ENCODE measurements around the gene TELO2.
"Not testable (repeated sequence)": the region's sequence is repeated elsewhere in the genome, so short reads cannot be mapped to it uniquely, and the experiment has no call there.

Gene TELO2

GRCh38 chr16:1466968-1467521 is 26.1 kb upstream of the TELO2 start:
- DNase-seq (ENCODE audit: extremely low spot score) = no peak
- no peak for TF ChIP-seq NFRKB (IDR thresholded peaks at IDR 0.05)
- no peak for TF ChIP-seq BHLHE40 (IDR thresholded peaks at IDR 0.05; ENCODE audit: borderline replicate concordance)
- no peak for TF ChIP-seq HDGF (IDR thresholded peaks at IDR 0.05; ENCODE audit: borderline replicate concordance)
- no peak for TF ChIP-seq CTBP1 (IDR thresholded peaks at IDR 0.05; ENCODE audit: borderline replicate concordance)
- TF ChIP-seq SUZ12 (IDR thresholded peaks at IDR 0.05) = no peak
- no peak for TF ChIP-seq TARDBP (IDR thresholded peaks at IDR 0.05)
- no peak for TF ChIP-seq SP1 (IDR thresholded peaks at IDR 0.05)
- TF ChIP-seq FOXK2 (IDR thresholded peaks at IDR 0.05) = no peak
- no peak for TF ChIP-seq L3MBTL2 (conservative IDR thresholded peaks at IDR 0.05)
- no peak for TF ChIP-seq LEF1 (IDR thresholded peaks at IDR 0.05; ENCODE audit: borderline replicate concordance)
- no peak for TF ChIP-seq FOXM1 (IDR thresholded peaks at IDR 0.05; ENCODE audit: borderline replicate concordance)
- no peak for TF ChIP-seq ARNT (IDR thresholded peaks at IDR 0.05)
- TF ChIP-seq ELF4 (IDR thresholded peaks at IDR 0.05) = no peak
- TF ChIP-seq, protein P1, sequence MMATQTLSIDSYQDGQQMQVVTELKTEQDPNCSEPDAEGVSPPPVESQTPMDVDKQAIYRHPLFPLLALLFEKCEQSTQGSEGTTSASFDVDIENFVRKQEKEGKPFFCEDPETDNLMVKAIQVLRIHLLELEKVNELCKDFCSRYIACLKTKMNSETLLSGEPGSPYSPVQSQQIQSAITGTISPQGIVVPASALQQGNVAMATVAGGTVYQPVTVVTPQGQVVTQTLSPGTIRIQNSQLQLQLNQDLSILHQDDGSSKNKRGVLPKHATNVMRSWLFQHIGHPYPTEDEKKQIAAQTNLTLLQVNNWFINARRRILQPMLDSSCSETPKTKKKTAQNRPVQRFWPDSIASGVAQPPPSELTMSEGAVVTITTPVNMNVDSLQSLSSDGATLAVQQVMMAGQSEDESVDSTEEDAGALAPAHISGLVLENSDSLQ (IDR thresholded peaks at IDR 0.05) = no peak
- TF ChIP-seq ZNF384 (IDR thresholded peaks at IDR 0.05) = no peak
- CTCF ChIA-PET = no interaction called here
- POLR2A ChIA-PET = no interaction called here

- ChIA-PET POLR2A (no interaction called here), CTCF (no interaction called here)
- no peak for TF ChIP-seq FOXK2 (IDR thresholded peaks at IDR 0.05)
- no peak for TF ChIP-seq LEF1 (IDR thresholded peaks at IDR 0.05; ENCODE audit: borderline replicate concordance)
- no peak for TF ChIP-seq ZNF384 (IDR thresholded peaks at IDR 0.05)
- no peak for TF ChIP-seq ARNT (IDR thresholded peaks at IDR 0.05)
- TF ChIP-seq SUZ12 (IDR thresholded peaks at IDR 0.05) = no peak
- TF ChIP-seq CTBP1 (IDR thresholded peaks at IDR 0.05; ENCODE audit: borderline replicate concordance) = no peak
- no peak for TF ChIP-seq ELF4 (IDR thresholded peaks at IDR 0.05)
- no peak for TF ChIP-seq TARDBP (IDR thresholded peaks at IDR 0.05)
- no peak for TF ChIP-seq SP1 (IDR thresholded peaks at IDR 0.05)
- TF ChIP-seq HDGF (IDR thresholded peaks at IDR 0.05; ENCODE audit: borderline replicate concordance) = no peak
- TF ChIP-seq FOXM1 (IDR thresholded peaks at IDR 0.05; ENCODE audit: borderline replicate concordance) = no peak
- no peak for TF ChIP-seq NFRKB (IDR thresholded peaks at IDR 0.05)
- TF ChIP-seq, protein P1 (IDR thresholded peaks at IDR 0.05) = no peak
- TF ChIP-seq BHLHE40 (IDR thresholded peaks at IDR 0.05; ENCODE audit: borderline replicate concordance) = no peak
- DNase-seq (ENCODE audit: extremely low spot score) = no peak
Measured at GRCh38 chr16:1468426-1468810, 24.7 kb upstream of the TELO2 start.

DNA sequence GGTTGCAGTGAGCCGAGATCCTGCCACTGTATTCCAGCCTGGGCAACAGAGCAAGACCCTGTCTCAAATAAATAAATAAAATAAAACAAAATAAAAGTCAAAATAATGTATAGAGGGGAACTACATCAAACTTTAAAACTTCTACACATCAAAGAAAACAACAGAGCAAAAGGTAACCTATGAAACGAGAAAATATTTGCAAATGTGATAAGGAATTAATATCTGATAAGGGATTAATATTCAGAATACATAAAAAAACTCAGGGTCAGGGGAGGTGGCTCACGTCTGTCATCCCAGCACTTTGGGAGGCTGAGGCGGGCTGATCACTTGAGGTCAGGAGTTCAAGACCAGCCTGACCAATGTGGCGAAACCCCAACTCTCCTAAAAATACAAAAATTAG is 24.0 kb upstream of the TELO2 start:
- DNase-seq (ENCODE audit: extremely low spot score); POLR2A ChIA-PET; CTCF ChIA-PET: not testable (repeated sequence)

GRCh38 chr16:1469693-1470201 is 23.4 kb upstream of the TELO2 start:
- TF ChIP-seq NFRKB (IDR thresholded peaks at IDR 0.05) = no peak
- TF ChIP-seq ELF4 (IDR thresholded peaks at IDR 0.05) = no peak
- TF ChIP-seq SP1 (IDR thresholded peaks at IDR 0.05) = no peak
- TF ChIP-seq FOXM1 (IDR thresholded peaks at IDR 0.05; ENCODE audit: borderline replicate concordance) = no peak
- no peak for TF ChIP-seq LEF1 (IDR thresholded peaks at IDR 0.05; ENCODE audit: borderline replicate concordance)
- TF ChIP-seq FOXK2 (IDR thresholded peaks at IDR 0.05) = no peak
- no peak for TF ChIP-seq SUZ12 (IDR thresholded peaks at IDR 0.05)
- no peak for TF ChIP-seq HDGF (IDR thresholded peaks at IDR 0.05; ENCODE audit: borderline replicate concordance)
- no peak for TF ChIP-seq CTBP1 (IDR thresholded peaks at IDR 0.05; ENCODE audit: borderline replicate concordance)
- TF ChIP-seq ARNT (IDR thresholded peaks at IDR 0.05) = no peak
- no peak for TF ChIP-seq ZNF384 (IDR thresholded peaks at IDR 0.05)
- no peak for TF ChIP-seq FOXA1 (IDR thresholded peaks at IDR 0.05)
- TF ChIP-seq TARDBP (IDR thresholded peaks at IDR 0.05) = no peak
- TF ChIP-seq, protein P1 (IDR thresholded peaks at IDR 0.05) = no peak
- TF ChIP-seq L3MBTL2 (conservative IDR thresholded peaks at IDR 0.05) = no peak
- no peak for TF ChIP-seq BHLHE40 (IDR thresholded peaks at IDR 0.05; ENCODE audit: borderline replicate concordance)
- ChIA-PET POLR2A (no interaction called here), CTCF (no interaction called here)
- DNase-seq (ENCODE audit: extremely low spot score) = no peak

DNA sequence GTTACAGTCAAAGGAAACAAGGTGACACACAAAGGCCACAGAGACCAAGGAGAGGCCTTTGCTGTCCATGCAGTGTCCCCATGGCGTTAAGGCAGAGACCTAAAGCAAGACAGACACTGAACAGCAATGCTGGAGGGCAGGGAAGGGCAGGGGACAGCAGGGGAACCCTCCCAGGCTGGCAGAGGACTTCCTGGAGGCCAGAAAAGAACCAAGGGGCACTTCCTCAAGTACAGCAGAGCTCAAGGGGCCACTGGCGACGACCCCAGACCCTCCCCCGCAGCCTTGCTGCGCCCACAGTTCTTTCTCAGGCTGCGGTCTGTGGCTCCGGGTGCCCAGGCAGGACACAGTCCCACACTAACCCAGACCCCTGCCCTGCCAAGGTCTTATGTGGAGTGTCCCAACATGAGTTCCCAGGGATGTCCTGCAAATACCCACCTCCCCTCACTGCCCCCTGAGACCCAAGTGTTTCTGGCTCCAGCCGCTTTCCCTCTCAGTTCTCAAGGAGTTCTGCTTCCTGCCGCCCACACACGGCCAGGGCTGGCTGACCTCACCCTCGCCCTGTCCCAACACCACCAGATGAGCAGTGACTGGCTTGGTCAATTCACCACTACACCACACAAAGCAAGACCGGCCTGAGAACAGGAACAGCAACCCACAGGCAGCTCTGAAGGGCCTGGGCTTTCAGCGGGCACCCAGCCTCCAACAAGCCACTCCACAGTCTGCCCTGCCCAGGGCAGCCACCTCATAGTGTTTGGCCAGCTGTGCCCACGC is 22.5 kb upstream of the TELO2 start:
- TF ChIP-seq LEF1 (IDR thresholded peaks at IDR 0.05; ENCODE audit: borderline replicate concordance) = no peak
- ChIA-PET POLR2A (interaction anchor here (1.0 to 1.2 kb wide), 2 partner anchors 22 to 50 kb away, joined by 3 to 6 read pairs; partner anchors contain the start of genes TELO2 and UQCC4), CTCF (no interaction called here)
- DNase-seq (ENCODE audit: extremely low spot score) = no peak

DNA sequence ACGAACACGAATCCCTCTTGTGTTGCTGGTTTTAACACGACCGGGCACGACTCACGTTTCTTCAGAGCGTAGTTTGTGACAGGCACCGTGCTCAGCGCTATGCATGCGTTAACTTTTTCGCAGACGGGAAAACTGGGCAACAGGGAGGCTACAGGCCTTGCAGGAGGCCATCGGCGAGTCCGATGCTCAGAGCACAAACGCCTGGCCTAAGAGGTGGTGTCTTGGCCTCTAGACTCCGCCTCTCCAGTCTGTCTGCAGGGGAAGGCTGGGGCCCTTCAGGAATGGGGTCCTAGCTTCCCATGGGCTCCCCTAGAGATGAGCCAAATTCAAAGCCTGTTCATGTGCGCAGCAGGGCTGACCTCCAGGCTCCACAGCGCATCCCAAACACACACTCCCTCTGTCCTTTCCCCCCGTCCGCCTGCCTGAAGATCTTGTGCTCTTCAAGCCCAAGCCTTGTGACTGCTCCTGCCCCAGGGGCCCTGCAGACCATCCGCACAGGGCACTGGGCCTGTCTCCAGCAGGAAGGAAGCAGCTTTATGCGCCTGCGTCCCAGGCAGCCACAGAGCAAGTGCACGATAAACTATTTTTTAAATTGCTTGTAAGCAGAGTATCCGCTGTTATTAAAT is 21.5 kb upstream of the TELO2 start:
- DNase-seq (ENCODE audit: extremely low spot score) = no peak
- CTCF ChIA-PET = no interaction called here
- no peak for TF ChIP-seq NFRKB (IDR thresholded peaks at IDR 0.05)
- no peak for TF ChIP-seq ARNT (IDR thresholded peaks at IDR 0.05)
- POLR2A ChIA-PET = interaction anchor here (0.6 to 1.2 kb wide), 2 partner anchors 21 to 139 kb away, joined by 3 read pairs; partner anchors contain the start of gene TELO2
